GM19239 (cell line): ENCODE data around the gene SELENOM.
"Not testable (repeated sequence)": the region's sequence is repeated elsewhere in the genome, so short reads cannot be mapped to it uniquely, and the experiment has no call there.

Source experiments
- DNase-seq: peaks from one replicate; pipeline ENCODE4 v3.0.0; 2011; ENCODE audit warnings: low spot score; ENCODE audit not compliant: insufficient read length
- FAIRE-seq: peaks from 2 replicates; lab custom pipeline; 2011; peaks lifted over from hg19 to GRCh38; lab: Jason Lieb, UNC

SELENOM gene

DNA sequence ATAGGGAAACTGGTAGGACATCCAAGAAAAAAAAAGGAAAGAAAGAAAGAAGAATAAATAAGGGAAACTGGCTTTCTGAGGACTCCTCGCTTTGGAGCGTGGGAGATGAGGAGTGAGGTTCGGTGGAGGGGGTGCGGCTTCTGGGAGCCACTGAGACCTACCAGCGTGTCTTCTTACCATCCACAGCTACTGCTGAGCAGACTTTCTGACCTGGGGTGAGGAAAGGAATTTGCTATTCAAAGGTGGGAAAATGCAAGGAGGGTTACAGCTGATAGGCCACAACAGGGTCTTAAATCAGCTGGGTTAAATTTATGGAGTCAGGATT is 488 bp upstream of the SELENOM start:
- DNase-seq (no peak), FAIRE-seq (no peak)

- FAIRE-seq (no peak), DNase-seq (no peak)
These were observed 614 bp downstream of the SELENOM start for GRCh38 chr22:31106731-31107177.

DNA sequence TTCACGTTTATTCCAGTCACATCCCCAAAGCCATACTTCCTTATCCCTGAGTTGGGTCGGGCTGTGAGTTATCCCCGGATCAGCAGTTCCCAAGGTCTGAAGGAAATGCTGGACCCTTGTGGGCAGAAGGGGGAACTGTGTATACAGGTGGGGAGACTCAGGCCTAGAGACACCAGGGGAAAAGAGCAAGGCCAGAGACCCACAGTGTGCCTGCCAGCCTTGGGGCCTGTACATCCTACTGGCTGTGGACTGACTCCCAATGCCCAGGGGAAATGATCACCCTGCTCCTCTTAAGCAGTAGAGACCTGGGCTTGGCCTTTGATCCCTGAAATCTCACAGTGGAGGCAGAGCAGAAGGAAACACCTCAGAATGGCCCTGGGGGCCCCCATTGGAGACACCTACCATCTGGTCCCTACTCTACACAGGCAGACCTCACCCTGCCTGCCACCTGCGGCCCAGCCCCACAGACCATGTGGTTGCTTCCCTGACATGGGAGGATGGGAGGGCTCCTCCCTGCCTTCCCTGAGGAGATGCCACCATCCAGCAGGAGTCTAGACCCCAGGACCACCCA is 1.3 kb downstream of the SELENOM start:
- DNase-seq (no peak), FAIRE-seq (no peak)

GRCh38 chr22:31105282-31105929 is 2.0 kb downstream of the SELENOM start:
- DNase-seq (no peak), FAIRE-seq (no peak)

DNA sequence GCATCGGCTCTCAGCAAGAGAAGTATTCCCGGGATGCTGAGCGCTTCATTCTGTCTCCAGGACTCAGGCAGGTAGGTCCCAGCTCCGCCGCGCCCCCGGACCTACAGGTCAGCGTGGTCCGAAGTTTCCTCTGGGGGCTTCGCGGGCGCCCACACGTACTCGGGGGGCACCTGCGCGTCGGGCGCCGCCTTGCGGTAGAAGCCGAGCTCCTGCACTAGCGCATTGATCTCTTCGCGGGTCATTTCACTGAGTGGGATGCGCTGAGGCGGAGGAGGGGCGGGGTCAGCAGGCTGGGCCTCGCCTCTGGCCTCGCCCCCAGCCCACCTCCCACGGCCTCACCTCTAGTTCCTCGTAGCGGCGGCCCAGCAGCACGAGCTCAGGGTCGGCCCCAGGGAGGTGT is 2.5 kb downstream of the SELENOM start:
- no peak for FAIRE-seq
- no peak for DNase-seq

GRCh38 chr22:31103899-31104694 is 3.3 kb downstream of the SELENOM start:
- FAIRE-seq (no peak), DNase-seq (no peak)

- FAIRE-seq, result no peak
These were observed 4.3 kb downstream of the SELENOM start for GRCh38 chr22:31103111-31103510.

DNA sequence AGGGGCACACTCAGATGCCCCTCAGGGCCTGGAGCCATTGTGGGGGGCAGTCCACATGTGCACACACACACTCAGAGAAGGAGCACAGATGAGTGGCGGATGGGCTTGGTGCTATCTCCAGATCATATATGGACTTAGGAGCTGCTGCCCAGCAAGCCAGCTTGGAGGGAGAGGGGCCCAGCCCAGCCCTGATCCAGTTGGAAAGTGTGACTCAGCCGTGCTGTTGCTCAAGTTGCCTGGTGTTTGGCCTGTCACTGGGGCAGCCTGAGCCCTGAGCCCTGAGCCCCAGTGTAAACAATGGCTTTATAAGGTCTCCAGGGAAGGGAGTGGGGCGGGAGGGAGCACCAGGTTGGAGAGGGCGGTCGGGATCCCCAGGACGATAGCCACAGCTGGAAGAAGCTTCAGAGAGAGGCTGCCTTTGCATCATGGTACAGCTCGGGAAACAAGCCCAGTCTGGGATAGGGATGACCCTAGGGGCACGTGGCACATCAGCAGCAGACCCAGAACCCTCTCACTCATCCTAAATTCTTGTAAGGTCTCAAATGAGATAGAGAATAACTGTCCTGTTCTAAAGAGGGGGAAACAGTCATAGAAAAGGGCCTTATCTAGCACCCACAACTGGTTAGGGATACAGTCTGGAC is 4.8 kb downstream of the SELENOM start:
- no peak for FAIRE-seq
- no peak for DNase-seq

More at GRCh38 chr22:31103111-31103510, 4.3 kb downstream of the SELENOM start:
- DNase-seq, result no peak

GRCh38 chr22:31100762-31101525 is 6.4 kb downstream of the SELENOM start:
- FAIRE-seq (no peak), DNase-seq (no peak)

DNA sequence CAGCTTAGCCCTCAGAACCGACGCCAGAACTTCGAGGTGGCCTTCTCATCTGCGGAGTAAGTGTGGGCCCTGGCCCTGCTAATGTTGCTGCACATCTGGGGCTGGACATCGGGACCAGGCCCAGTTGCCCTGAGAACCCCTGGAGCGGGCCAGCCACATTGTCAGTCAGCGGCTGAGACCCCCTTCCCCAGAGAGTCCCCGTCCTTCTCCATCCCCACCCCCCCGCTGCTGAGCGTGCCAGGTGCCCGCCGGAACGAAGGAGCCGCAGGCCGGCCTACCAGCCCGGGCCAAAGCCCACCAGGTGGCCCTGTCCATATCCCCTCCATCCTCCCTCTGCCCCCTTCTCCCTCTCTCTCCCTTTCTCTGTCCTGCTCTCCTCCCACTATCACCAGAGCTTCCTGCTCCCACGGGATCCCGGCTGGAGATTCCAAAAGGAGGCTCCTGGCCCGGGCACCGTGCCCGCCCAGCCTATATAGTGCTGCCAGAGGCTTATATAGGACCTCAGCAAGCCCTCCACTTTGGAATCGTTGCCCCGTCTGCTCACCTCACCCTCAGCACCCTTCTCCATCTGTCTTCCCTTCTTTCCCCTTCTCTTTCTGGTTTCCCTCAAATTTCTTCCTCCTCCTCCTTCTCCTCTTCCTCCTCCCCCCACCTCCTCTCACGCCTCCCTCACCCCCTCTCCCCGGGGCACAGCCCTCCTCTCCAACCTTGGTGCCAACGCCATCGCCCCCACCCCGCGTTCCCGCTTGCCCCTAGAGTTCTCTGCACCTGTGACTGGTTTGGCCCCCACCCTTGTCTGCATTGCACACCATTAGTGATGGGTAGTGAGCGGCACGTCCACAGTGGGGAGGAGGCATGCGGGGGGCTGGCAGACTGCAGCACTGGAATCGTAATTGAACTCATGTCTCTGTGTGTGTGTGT is 7.3 kb downstream of the SELENOM start:
- no peak for FAIRE-seq
- no peak for DNase-seq

DNA sequence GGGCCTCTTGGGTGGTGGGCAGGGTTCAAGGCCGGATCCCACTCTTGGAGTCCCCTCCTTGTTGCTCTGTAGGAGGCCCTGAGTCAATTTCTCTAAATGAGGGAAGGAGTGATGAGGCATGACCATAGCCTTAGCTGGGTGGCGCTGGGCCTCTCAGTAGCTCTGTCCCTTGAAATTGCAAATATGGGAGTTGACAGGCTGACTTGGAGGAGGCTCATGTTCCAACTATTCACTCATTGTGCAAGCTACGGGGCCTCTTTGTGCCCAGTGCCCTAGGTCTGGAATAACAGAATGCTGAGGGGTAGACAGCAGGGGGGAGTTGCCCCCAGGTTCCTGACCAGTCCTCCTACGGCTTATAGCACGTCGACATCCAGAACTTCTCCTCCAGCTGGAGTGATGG is 8.0 kb downstream of the SELENOM start:
- no peak for DNase-seq
- FAIRE-seq, result no peak

- DNase-seq, result no peak
- no peak for FAIRE-seq
These were observed 8.7 kb downstream of the SELENOM start for GRCh38 chr22:31098632-31099110.

DNA sequence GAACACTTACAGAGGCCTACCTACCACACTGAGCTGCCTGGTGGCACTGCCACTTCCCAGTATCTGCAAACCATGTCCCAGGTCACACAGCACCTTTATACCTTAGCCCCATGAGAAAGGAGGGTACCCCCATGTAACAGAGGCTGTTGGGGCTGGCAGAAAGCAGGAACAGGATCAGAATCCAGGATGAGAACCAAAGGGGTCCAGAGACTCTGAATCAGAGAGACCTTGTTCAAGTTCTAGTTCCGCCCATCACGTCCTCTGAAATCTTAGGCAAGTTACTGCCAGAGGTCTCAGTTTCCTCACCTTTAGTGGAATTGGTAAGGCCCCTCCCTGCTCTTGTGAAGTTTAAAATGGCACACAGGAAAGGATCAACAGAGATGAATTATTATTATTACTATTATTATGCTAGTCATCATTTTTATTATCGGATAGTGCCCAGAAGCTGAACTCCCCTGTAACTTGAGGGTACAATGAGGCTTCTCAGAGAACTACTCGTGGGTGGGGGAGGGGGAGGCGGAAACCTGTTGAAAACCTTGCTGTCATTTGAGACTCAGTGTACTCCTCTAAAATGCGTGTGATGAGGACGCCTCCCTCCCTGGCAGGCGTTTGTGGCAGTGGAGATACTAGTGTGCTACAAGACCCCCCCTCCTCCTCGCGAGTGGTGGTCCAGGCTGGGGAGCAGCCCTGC is 9.3 kb downstream of the SELENOM start:
- FAIRE-seq (no peak), DNase-seq (no peak)

DNA sequence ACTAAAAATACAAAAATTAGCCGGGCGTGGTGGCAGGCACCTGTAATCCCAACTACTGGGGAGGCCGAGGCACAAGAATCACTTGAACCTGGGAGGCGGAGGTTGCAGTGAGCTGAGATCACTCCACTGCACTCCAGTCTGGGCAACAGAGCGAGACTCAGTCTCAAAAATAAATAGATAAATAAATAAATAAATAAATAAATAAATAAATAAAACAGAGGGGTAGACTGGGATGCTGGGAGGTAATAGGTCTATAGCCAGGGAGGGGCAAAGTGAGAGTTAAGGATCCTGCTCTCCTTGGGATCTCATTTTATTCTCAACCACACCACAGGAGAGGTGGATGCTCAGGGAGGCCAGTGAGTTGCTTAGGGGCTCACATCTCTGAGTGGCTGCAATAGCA is 9.8 kb downstream of the SELENOM start:
- DNase-seq, FAIRE-seq: not testable (repeated sequence)

- FAIRE-seq, result no peak
These were observed 10.6 kb downstream of the SELENOM start for GRCh38 chr22:31096657-31097279.

GRCh38 chr22:31095637-31096249 is 11.6 kb downstream of the SELENOM start:
- FAIRE-seq, result no peak
- no peak for DNase-seq

More at GRCh38 chr22:31096657-31097279, 10.6 kb downstream of the SELENOM start:
- no peak for DNase-seq

DNA sequence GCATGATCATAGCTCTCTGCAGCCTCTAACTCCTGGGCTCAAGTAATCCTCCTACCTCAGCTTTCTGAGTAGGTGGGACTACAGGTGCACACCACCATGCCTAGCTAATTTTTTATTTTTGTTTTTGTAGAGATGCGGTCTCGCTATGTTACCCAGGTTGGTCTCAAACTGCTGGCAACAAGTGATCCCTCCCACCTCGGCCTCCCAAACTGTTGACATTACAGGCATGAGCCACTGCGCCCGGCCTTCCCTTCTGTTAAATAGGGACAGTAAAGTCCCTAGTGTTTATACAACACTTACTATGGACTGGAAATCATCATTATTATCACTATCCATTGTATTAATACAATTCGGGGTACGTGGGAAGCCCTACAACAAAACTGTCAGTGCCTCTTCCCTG is 12.6 kb downstream of the SELENOM start:
- FAIRE-seq (no peak), DNase-seq (no peak)
